ENCODE results near the gene ADGRD1. TPM values are rescaled to one million over a fixed set of nuclear protein-coding genes. Genes with fewer than 3 reads are reported as not detected.

ADGRD1 gene
- total and polyA plus RNA-seq, 2 of the 8 experiments (the other 6 are each of a cell fraction or from before 2014, with no cell fraction given) = 0.36 to 0.48 TPM

DNA sequence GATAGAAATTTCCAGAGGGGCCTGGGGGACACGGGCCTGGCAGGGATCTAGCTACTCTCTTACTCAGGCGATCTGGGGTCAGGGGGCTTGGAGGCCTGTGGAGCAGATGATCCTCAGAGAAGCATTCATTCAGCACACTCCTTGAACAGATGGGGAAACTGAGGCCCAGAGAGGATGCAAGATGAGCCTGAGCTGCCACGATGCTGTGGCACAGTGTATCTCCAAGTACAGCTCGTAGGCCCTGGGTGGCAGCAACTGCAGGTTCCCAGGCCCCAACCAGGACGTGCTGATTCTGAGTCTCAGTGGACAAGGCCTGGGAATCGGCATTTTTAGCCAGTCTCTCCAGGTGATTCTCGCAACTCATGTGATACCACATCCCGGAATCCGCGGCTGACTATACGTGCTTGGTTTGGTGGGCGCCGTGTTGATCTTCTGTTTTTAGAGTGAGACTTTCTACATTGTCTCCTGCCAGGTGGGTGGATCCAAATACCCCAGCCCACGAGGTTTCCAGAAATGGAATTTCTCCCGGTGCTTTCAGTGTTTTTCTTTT lies 22.5 kb downstream of the ADGRD1 start (continued):
- TF ChIP-seq KDM1A (IDR thresholded peaks at IDR 0.05; ENCODE audit: borderline replicate concordance, low read length) = no peak
- TF ChIP-seq MAFK (IDR thresholded peaks at IDR 0.05; ENCODE audit: low read depth, low read length) = no peak

Data from H1 (cell line).